NCI-H2196 (cell line): ENCODE data around the gene PPP1R12B.
A peak's percentile ranks its signal among the peaks of the same experiment; 100 is the strongest.

Source experiments
- DNase-seq: peaks from one replicate; lab custom pipeline; 2025; ENCODE audit not compliant: unreplicated experiment; lab: John Stamatoyannopoulos, UW

PPP1R12B gene, protein sequence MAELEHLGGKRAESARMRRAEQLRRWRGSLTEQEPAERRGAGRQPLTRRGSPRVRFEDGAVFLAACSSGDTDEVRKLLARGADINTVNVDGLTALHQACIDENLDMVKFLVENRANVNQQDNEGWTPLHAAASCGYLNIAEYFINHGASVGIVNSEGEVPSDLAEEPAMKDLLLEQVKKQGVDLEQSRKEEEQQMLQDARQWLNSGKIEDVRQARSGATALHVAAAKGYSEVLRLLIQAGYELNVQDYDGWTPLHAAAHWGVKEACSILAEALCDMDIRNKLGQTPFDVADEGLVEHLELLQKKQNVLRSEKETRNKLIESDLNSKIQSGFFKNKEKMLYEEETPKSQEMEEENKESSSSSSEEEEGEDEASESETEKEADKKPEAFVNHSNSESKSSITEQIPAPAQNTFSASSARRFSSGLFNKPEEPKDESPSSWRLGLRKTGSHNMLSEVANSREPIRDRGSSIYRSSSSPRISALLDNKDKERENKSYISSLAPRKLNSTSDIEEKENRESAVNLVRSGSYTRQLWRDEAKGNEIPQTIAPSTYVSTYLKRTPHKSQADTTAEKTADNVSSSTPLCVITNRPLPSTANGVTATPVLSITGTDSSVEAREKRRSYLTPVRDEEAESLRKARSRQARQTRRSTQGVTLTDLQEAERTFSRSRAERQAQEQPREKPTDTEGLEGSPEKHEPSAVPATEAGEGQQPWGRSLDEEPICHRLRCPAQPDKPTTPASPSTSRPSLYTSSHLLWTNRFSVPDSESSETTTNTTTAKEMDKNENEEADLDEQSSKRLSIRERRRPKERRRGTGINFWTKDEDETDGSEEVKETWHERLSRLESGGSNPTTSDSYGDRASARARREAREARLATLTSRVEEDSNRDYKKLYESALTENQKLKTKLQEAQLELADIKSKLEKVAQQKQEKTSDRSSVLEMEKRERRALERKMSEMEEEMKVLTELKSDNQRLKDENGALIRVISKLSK

DNA sequence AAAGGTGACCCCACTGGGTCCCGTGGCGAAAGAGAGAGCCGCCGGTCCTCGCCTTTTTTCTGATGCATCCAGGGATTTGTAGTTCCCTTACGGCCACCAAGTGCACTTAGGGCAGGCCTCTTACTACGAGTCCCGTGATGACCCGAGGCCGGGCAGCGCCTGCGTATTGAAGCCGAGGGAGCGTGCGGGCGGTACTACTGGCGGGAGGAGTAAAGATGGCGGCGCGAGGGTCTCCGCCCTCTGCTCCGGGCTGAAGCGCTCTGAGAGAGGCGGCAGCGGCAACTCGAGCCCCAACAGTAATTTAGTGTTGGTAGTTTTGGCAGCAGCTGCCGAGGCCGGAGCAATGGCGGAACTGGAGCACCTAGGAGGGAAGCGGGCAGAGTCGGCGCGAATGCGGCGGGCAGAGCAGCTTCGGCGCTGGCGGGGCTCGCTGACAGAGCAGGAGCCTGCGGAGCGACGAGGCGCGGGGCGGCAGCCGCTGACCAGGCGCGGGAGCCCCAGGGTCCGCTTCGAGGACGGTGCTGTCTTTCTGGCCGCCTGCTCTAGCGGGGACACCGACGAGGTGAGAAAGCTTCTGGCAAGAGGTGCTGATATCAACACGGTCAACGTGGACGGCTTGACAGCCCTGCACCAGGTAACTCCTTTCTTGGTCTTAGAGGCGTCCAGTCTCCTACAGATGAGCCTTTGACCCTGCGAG is at the start of gene PPP1R12B:
PPP1R12B (plus strand) TSS at position 191 of the 697 bp plus-strand sequence; CDS start at position 344, 153 bp downstream.
- DNase-seq: peak; percentile 98

DNA sequence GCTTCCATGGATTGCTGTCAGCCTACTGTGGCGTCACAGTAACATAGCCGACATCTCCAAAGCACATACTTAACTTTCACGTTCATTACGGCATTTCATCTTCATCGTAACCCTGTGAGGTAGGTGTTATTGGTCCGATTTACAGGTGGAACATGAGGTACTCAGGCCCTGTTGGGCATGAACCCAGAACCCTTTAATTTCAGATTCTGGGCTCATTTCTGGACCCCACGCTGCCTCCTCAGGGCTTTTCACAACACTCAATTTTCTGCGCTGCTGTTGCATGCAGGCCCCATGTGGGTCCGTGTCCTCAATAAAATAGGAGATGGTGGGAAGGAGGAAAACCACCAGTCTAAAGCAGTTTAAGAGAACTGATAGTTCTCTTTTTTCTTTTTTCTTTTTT is 46.3 kb upstream of the PPP1R12B start:
- DNase-seq: no peak

DNA sequence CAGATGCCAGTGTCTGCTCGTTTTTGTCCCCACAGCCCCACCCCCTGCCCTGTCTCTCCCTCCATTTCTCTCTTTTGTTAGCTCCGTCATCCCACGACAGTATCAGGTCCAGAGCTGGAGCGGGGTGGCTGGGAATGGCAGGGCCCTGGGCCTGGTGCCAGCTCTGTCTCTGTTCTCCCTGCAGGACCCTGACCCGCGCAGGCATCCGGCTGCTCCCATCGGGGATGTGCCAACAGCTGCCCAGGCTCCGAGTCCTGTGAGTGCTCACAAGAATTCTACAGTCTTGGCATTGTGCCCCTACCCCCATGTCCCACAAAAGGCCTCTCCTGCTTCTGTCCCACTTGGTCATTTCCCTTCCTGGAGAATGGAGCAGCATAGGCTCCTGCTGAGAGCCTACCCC is 44.1 kb upstream of the PPP1R12B start:
- no peak for DNase-seq

DNA sequence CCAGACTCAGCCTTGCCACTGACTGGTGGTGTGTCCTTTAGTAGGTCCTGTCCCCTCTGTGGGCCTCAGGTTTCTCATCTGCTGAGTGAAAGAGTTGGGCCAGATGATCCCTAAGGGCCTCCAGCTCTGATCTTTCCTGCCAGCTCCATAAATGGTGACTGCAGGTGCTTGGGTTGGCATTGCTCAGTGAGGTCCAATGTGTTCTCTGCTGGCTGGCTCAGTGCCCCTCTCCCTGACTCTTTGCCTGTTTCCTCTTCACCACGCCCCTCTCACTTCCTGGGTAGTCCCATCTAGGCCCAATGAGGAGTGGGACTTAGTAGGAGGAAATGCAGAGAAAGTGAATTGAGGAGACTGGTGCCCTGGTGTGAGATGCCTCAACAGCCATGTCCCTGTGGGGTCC is 43.3 kb upstream of the PPP1R12B start:
- DNase-seq: no peak

DNA sequence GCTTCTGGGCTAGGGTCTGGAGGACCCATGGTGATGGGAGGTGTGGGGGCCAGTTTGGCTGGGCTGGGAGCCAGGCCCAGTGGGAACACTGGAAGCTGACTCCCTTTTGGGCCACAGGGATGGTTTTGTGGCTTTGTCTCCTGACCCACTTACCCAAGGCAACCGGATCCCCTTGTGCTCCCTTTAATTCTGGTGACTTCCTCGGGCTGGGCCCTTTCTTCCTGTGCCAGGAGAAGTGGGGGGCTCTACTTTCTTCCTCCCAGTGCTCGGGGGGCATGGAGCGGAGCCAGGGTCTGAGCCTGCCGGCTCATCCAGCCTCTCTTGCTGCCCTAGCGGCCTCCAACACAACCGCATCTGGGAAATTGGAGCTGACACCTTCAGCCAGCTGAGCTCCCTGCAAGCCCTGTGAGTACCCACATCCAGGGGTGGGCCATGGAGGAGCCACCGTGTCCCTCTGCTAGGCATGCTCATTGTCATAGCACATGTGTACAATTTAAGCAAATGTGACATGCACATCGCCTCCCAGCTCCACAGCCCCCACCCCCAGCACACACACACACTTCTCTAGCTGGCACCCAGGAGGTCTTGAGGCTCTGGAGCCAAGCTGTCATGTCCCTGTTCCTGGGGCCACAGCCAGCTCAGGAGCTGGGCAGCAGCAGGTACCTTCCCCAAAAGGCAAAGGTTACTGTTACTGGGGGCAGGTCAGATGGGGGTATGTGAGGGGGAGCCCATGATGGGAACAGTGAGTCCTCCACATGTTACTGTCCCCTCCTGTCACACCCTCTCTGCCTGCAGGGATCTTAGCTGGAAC is 41.8 kb upstream of the PPP1R12B start:
- no peak for DNase-seq

DNA sequence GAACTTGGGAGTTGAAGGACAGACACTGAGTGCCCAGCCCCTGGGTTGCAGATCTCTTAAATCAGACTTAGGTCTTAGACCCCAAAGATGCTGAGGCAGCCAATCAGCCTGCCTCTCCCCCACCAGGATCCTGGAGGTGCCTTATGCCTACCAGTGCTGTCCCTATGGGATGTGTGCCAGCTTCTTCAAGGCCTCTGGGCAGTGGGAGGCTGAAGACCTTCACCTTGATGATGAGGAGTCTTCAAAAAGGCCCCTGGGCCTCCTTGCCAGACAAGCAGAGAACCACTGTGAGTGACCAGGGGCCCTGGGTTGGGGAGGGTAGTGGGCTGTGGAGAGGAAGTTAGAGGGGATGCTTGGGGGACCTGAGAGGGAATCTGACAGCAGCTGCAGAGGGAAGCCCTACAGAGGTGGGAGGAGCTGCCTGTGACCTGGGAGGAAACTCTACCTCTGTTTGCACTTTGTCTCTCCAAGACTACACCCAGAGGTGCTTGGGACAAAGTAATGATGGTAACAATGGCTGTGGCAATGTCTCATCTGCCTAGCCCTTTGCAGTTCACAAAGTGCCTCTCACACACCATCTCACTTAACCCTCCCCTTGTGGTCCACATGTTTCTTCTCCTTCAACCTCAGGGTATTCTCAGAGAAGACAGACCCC is 38.3 kb upstream of the PPP1R12B start:
- no peak for DNase-seq

DNA sequence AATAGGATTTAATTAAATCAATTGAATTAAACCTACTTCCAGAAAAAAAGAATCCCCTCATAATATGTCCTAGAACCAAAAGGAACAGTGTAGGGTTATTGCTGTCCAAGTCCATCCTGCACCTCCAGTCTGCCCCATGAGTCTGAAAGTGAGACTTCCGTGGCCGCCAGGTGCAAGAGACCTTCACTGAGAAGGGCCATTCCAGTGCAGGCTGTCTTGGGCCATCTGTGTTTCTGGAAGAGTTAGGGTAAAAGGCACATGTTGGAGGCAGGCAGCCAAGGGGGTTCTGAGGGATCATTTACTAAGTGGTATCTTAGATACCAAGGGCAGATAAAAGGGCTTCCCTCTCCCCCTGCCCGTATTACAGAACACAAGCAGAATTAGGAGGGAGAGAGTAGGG is 37.8 kb upstream of the PPP1R12B start:
- no peak for DNase-seq

DNA sequence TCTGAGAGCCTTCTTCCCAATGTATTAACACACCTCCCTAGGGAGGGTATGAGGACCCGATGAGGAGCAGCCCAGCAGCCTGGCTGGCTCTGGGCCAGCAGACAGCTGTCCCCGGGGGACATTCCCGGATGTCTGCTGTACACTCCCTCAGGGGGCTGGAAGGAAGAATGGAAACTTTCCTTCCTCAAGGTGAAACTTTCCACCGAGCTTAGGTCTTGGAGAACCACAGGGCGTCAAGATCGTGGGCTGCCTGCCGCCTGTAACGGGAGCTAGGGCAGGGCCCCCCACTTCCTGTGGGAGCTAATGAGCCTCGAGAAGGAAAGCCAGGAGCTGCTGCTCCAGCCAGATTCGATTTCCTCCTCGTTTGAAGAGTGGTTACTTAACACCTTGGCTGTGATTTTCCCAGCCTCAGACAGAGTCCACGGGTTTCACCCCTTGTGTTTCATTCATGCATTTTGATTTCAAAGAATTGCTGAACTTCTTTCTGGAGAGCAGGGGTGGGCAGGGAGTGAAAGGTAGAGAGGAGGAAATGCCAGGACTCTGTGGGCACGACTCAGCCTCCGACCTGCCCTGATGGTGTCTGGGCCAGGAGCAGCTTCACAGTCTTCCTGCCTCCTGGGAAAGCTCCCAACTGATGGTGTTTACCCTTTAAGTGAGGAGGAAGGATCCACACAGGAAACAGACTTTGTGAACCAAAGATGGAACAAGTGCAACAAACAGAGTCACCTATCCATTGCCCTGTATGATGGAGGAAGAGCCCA is 36.4 kb upstream of the PPP1R12B start:
- DNase-seq: no peak

DNA sequence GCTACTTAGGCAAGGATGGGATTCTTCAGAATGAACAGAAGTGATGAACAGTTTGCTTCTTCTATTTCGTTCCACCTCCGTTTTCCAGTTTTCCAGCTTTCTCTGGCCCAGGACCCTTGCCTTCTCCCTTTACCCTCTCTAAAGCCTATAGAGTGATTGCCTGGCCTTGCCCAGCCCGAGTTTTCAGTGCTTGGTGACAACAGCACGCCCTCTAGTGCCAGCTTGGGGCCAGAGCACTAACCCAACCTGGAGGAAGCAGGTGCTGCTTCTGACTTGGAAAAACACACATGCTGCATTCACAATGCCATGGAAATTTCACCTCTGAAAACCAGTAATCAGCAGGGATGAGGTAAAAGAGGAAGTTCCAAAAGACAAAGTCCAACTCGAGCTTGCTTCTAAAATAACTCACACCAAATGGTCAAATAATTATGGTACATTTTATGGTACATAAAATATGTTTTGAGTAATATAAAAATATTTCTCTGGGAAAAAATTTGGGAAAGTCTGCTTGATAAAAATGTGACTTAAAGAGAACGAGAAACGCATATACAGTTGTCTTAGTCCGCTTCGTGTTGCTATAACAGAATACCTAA is 32.8 kb upstream of the PPP1R12B start:
- peak; percentile 85 for DNase-seq

DNA sequence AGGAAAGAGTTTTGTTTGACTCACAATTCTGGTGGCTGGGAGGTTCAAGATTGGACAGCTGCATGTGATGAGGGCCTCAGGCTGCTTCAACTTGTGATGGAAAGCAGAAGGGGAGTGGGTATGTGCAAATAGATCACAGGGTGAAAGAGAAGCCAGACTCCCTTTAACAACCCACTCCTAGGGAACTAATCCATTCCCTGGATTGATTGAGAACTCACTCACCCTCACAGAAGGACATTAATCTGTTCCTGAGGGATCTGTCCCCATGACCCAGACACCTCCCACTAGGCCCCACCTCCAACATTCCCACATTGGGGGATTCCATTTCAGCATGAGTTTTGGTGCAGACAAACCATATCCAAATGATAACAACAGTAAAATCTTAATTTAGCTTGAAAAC is 32.3 kb upstream of the PPP1R12B start:
- DNase-seq: no peak

DNA sequence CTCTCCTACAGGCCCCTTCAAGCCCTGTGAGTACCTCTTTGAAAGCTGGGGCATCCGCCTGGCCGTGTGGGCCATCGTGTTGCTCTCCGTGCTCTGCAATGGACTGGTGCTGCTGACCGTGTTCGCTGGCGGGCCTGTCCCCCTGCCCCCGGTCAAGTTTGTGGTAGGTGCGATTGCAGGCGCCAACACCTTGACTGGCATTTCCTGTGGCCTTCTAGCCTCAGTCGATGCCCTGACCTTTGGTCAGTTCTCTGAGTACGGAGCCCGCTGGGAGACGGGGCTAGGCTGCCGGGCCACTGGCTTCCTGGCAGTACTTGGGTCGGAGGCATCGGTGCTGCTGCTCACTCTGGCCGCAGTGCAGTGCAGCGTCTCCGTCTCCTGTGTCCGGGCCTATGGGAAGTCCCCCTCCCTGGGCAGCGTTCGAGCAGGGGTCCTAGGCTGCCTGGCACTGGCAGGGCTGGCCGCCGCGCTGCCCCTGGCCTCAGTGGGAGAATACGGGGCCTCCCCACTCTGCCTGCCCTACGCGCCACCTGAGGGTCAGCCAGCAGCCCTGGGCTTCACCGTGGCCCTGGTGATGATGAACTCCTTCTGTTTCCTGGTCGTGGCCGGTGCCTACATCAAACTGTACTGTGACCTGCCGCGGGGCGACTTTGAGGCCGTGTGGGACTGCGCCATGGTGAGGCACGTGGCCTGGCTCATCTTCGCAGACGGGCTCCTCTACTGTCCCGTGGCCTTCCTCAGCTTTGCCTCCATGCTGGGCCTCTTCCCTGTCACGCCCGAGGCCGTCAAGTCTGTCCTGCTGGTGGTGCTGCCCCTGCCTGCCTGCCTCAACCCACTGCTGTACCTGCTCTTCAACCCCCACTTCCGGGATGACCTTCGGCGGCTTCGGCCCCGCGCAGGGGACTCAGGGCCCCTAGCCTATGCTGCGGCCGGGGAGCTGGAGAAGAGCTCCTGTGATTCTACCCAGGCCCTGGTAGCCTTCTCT is 30.3 kb upstream of the PPP1R12B start:
- DNase-seq: no peak

DNA sequence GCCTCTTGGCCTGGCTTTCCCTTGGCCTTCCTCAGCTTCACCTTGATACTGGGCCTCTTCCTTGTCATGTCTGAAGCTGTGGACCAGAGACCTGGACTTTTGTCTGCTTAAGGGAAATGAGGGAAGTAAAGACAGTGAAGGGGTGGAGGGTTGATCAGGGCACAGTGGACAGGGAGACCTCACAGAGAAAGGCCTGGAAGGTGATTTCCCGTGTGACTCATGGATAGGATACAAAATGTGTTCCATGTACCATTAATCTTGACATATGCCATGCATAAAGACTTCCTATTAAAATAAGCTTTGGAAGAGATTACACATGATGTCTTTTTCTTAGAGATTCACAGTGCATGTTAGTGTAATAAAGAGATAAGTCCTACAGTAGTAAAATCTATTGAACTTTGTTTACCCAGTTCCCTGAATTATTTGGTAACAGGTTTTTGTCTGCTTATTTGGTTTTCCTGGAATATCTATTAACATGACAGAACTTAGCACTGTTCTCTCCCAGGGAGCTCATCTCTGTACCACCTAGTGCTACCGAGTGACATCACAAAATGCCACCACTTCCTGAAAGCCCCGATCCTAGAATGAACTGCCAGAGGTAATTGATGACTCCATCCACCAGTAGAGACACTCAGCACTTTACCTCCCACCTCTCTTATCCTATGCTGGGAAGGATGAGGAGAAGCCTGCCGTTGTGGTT is 29.0 kb upstream of the PPP1R12B start:
- no peak for DNase-seq

DNA sequence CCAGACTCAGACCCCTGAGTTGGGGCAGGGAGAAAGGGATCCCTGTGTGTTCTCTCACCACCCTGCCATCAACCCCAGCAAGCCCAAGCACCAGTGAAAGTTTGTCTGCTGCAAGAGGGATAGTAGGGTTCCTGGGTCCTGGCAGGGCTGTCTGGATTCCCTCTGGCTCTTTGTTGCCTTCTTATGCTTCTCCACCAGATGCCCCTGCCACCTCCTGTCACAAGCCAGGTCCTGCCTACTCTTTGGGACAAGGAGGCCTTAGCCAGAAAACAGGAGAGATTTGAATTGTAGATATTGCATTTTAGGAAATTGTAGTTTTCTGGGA is 28.5 kb upstream of the PPP1R12B start:
- DNase-seq: no peak

DNA sequence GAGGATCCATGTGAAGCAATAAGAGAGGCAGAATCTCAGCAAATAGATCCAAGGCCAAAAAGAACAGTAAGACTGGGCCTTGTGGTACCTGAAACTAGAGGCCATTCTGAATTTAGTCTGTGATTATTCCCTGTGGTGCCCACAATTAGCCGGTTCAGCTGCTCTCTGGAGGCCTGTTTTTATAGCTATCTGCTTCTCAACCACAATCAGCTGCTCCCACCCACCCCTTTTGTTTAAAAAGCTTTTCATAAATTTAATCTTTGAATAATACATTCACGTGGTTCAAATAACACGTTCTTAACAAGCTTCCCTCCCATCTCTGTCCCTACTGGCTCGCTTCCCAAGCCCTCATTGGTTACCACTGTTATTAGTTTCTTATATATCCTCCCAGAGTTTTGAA is 24.8 kb upstream of the PPP1R12B start:
- no peak for DNase-seq

DNA sequence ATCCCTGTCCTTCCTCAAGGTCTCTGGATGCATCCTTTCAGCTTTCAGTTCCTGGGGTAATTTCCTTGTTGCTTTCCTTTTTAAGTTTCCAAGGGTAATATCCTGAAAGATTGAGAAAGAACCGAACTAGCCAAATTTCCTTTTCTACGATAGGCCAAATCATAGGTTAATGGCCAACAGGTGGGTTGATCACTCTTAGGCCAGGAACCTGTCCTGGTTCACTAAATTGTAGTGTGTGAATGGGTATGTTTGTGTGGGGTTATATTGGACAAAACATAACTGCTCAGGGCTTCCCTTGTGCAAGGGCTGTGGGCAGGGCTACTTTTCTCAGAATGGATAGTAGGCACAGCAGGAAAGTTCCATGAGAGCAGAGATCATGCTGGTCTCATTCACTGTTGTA is 23.9 kb upstream of the PPP1R12B start:
- DNase-seq: no peak

DNA sequence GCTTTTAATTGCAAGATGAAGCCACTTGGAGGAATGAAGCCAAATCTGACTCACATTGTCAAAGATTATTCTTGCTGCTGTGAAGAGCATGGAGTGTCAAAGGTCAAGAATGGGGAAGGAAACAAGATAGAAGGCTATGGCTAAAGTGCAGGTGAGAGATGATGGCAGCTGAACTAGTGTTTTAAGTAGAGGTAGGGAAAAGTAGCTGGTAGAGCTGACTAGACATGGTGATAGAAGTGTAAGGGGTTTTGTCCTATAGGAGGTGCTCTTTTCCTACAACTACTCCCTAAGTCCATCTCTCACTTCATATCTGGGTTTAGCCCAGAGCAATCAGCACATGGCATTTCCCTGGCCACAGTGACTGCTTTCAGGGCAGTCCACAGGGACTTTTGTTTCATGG is 18.6 kb upstream of the PPP1R12B start:
- DNase-seq: no peak

DNA sequence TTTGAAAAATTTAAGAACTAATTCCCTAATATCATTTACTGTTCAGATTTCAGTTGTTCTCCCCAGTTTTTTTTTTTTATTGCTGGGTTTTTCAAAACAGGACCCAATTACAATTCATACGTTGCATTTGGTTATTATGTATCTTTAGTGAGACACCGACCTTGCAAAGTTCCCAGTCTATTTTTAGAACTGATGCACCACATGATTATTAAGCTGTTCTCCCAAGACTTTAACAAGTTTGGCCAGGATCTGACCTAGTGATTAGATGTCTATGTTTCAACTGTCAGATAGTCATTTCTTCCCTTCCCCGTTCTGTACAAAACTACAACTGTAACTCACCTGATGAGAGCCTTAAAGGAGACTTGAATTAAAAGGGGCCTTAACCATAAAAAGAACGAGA is 14.6 kb upstream of the PPP1R12B start:
- no peak for DNase-seq
